ENCODE results near the gene HDAC6. TPM values are rescaled to one million over a fixed set of nuclear protein-coding genes. Genes with fewer than 3 reads are reported as not detected.

The HDAC6 gene
- total RNA-seq, 2 experiments from 2014 or later, result 95.2 to 95.7 TPM

- Mint-ChIP-seq H3K4me3 (no peak overlapping the region), H3K36me3 (ENCODE audit: low read depth) (no peaks in the 10 kb centered on the region), H3K9me3 (no peaks in the 10 kb centered on the region), H3K27ac (no peak overlapping the region), H3K27me3 (no peaks in the 10 kb centered on the region), H3K4me1 (ENCODE audit: low read depth) (no peaks in the 10 kb centered on the region)
- intact Hi-C loops (cut with DNase I, micrococcal nuclease), result loop anchor here in 1 of 2 experiments (5.0 kb wide), 1 partner anchor 42 kb away; no protein-coding TSS in a partner anchor
- Histone ChIP-seq H3K27ac (ENCODE audit: low read depth in 1 of 2, low read length in 2 of 2) (no peak overlapping the region), H3K4me1 (ENCODE audit: insufficient read depth, low read length) (peaks cover 4% of the 10 kb centered on the region), H3K36me3 (ENCODE audit: insufficient read depth, low read length) (no peaks in the 10 kb centered on the region), H3K4me3 (ENCODE audit: low read length) (no peak overlapping the region), H3K9me3 (ENCODE audit: control insufficient read depth in 1 of 2, insufficient read depth in 1 of 2, low read length in 2 of 2) (no peaks in the 10 kb centered on the region), H3K27me3 (ENCODE audit: control insufficient read depth in 1 of 2, insufficient read depth in 2 of 2, low read length in 2 of 2) (no peaks in the 10 kb centered on the region)
- no peak for DNase-seq
- TF ChIP-seq, protein P1, sequence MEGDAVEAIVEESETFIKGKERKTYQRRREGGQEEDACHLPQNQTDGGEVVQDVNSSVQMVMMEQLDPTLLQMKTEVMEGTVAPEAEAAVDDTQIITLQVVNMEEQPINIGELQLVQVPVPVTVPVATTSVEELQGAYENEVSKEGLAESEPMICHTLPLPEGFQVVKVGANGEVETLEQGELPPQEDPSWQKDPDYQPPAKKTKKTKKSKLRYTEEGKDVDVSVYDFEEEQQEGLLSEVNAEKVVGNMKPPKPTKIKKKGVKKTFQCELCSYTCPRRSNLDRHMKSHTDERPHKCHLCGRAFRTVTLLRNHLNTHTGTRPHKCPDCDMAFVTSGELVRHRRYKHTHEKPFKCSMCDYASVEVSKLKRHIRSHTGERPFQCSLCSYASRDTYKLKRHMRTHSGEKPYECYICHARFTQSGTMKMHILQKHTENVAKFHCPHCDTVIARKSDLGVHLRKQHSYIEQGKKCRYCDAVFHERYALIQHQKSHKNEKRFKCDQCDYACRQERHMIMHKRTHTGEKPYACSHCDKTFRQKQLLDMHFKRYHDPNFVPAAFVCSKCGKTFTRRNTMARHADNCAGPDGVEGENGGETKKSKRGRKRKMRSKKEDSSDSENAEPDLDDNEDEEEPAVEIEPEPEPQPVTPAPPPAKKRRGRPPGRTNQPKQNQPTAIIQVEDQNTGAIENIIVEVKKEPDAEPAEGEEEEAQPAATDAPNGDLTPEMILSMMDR (IDR thresholded peaks at IDR 0.05), result no peak
- ChIA-PET CTCF (no interaction called here), POLR2A (no interaction called here)
- ATAC-seq (ENCODE audit: poor library complexity), result no peak
Measured at GRCh38 chrX:48794340-48794910, 7.4 kb upstream of the HDAC6 start.

DNA sequence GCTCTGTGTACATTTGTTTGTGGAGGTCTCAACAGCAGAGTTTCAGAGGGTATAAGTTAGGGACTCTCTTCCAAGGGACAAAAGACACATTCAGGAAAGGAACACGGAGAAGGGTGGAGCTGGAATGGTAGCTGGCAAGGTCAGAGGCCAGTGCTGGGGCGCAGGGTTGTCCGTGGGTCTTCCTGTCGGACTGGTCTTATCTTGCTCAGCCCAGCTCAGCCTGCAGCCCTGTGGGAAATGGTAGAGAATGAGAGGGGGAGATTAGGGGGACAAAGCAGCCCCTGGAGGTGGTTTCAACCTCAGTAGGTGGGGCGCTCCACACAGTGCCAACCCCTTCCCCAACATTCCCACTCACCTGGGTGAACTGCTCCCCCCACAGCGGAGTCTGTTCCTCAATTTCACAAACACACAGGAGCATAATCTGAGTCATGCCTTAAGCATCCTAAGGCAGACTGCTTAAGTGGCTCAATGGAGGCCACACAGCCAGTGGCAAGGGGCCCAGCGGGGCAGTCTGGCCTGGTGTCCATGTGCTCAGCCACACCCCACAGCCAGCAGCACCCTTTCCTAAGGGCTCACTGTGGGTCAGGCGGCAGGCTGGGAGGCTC is 6.9 kb upstream of the HDAC6 start:
- Mint-ChIP-seq H3K4me1 (ENCODE audit: low read depth) (no peaks in the 10 kb centered on the region), H3K4me3 (no peak overlapping the region), H3K27ac (no peak overlapping the region), H3K36me3 (ENCODE audit: low read depth) (no peaks in the 10 kb centered on the region), H3K9me3 (no peaks in the 10 kb centered on the region), H3K27me3 (no peaks in the 10 kb centered on the region)
- H3K4me1 ChIP-seq (ENCODE audit: insufficient read depth, low read length), result no peaks in the 10 kb centered on the region
- intact Hi-C loops (cut with DNase I, micrococcal nuclease), result loop anchor here in 1 of 2 experiments (5.0 kb wide), 1 partner anchor 43 kb away; no protein-coding TSS in a partner anchor
- POLR2A ChIA-PET, result no interaction called here
- no peak overlapping the region for H3K27ac ChIP-seq (ENCODE audit: low read depth in 1 of 2, low read length in 2 of 2)
- H3K27me3 ChIP-seq (ENCODE audit: control insufficient read depth in 1 of 2, insufficient read depth in 2 of 2, low read length in 2 of 2), result no peaks in the 10 kb centered on the region
- CTCF ChIA-PET, result no interaction called here
- no peaks in the 10 kb centered on the region for H3K9me3 ChIP-seq (ENCODE audit: control insufficient read depth in 1 of 2, insufficient read depth in 1 of 2, low read length in 2 of 2)
- no peak overlapping the region for H3K4me3 ChIP-seq (ENCODE audit: low read length)
- DNase-seq, result no peak
- ATAC-seq (ENCODE audit: poor library complexity), result no peak
- H3K36me3 ChIP-seq (ENCODE audit: insufficient read depth, low read length), result no peaks in the 10 kb centered on the region
- TF ChIP-seq, protein P1 (IDR thresholded peaks at IDR 0.05), result no peak

GRCh38 chrX:48798318-48798717 is 3.5 kb upstream of the HDAC6 start:
- H3K27me3 ChIP-seq (ENCODE audit: control insufficient read depth in 1 of 2, insufficient read depth in 2 of 2, low read length in 2 of 2), result no peaks in the 10 kb centered on the region
- H3K36me3 ChIP-seq (ENCODE audit: insufficient read depth, low read length), result peaks cover 4% of the 10 kb centered on the region
- no peak for ATAC-seq (ENCODE audit: poor library complexity)
- H3K27ac ChIP-seq (ENCODE audit: low read depth in 1 of 2, low read length in 2 of 2), result no peak overlapping the region
- CTCF ChIA-PET, result no interaction called here
- H3K36me3 Mint-ChIP-seq (ENCODE audit: low read depth), result peaks cover 9% of the 10 kb centered on the region
- TF ChIP-seq, protein P1 (IDR thresholded peaks at IDR 0.05), result no peak
- H3K9me3 ChIP-seq (ENCODE audit: control insufficient read depth in 1 of 2, insufficient read depth in 1 of 2, low read length in 2 of 2), result no peaks in the 10 kb centered on the region
- no peak for DNase-seq
- POLR2A ChIA-PET, result no interaction called here
- no peaks in the 10 kb centered on the region for H3K9me3 Mint-ChIP-seq
- no peak overlapping the region for H3K4me3 ChIP-seq (ENCODE audit: low read length)
- H3K4me1 ChIP-seq (ENCODE audit: insufficient read depth, low read length), result peaks cover 17% of the 10 kb centered on the region
- H3K4me3 Mint-ChIP-seq, result no peak overlapping the region
- no peak overlapping the region for H3K27ac Mint-ChIP-seq
- H3K4me1 Mint-ChIP-seq (ENCODE audit: low read depth), result peaks cover 18% of the 10 kb centered on the region
- intact Hi-C loops (cut with DNase I, micrococcal nuclease), result no loop called here
- H3K27me3 Mint-ChIP-seq, result no peaks in the 10 kb centered on the region

Measured in CD4-positive, alpha-beta T cell (primary cell).